ENCODE data around the gene HKDC1.

The HKDC1 gene

GRCh38 chr10:69285699-69286098 is 65.6 kb downstream of the HKDC1 start:
- Histone ChIP-seq H3K27ac (ENCODE audit: extremely low read depth, low read depth, low read length) (no peak overlapping the region), H3K4me3 (ENCODE audit: low read depth, low read length) (no peak overlapping the region), H3K4me1 (ENCODE audit: control insufficient read depth, insufficient read depth, low read length) (no peaks in the 10 kb centered on the region), H3K36me3 (ENCODE audit: control insufficient read depth in 2 of 2, insufficient read depth in 1 of 2, low read length in 2 of 2) (no peaks in the 10 kb centered on the region), H3K9me3 (ENCODE audit: control insufficient read depth, insufficient read depth, low read depth, low read length) (no peaks in the 10 kb centered on the region)
- no peak for TF ChIP-seq ZNF624 (tag by site-specific recombination; IDR thresholded peaks at IDR 0.05)
- TF ChIP-seq SALL2 (tag by site-specific recombination; IDR thresholded peaks at IDR 0.05; ENCODE audit: borderline replicate concordance): no peak
- no peak for TF ChIP-seq ZNF629 (tag by site-specific recombination; IDR thresholded peaks at IDR 0.05)
- ChIA-PET CTCF (interaction anchor here (0.6 to 0.7 kb wide), 3 partner anchors 13 to 155 kb away, joined by 3 read pairs; no protein-coding TSS in a partner anchor), POLR2A (no interaction called here)

GRCh38 chr10:69287181-69287580 is 67.0 kb downstream of the HKDC1 start:
- CTCF ChIA-PET: interaction anchor here (0.6 kb wide), 1 partner anchor 117 kb away, joined by 3 read pairs; no protein-coding TSS in a partner anchor
- POLR2A ChIA-PET: no interaction called here
- TF ChIP-seq SCRT2 (tag by site-specific recombination; IDR thresholded peaks at IDR 0.05) (no peak), AEBP2 (tag by site-specific recombination; IDR thresholded peaks at IDR 0.05; ENCODE audit: borderline replicate concordance) (no peak), ZNF677 (tag by site-specific recombination; IDR thresholded peaks at IDR 0.05) (no peak), SP7 (tag by site-specific recombination; IDR thresholded peaks at IDR 0.05) (0 out of 2 replicates have a peak, but pooled peaks have one; percentile 37), HIC1 (tag by site-specific recombination; IDR thresholded peaks at IDR 0.05) (no peak), ZNF133 (tag by site-specific recombination; IDR thresholded peaks at IDR 0.05) (no peak), ZBTB48 (tag by site-specific recombination; IDR thresholded peaks at IDR 0.05) (no peak), ZNF362 (tag by site-specific recombination; IDR thresholded peaks at IDR 0.05) (no peak), PRDM1 (tag by site-specific recombination; IDR thresholded peaks at IDR 0.05) (no peak), ZNF341 (tag by site-specific recombination; IDR thresholded peaks at IDR 0.05; ENCODE audit: low read depth) (peak; percentile 67), ZNF48 (tag by site-specific recombination; IDR thresholded peaks at IDR 0.05) (no peak), ZNF768 (tag by site-specific recombination; IDR thresholded peaks at IDR 0.05) (no peak), MZF1 (tag by site-specific recombination; IDR thresholded peaks at IDR 0.05; ENCODE audit: borderline replicate concordance) (peak; percentile 85), ZNF23 (tag by site-specific recombination; IDR thresholded peaks at IDR 0.05; ENCODE audit: borderline replicate concordance) (no peak), ZNF292 (tag by site-specific recombination; IDR thresholded peaks at IDR 0.05; ENCODE audit: borderline replicate concordance, low read depth) (no peak), GLIS2 (tag by site-specific recombination; IDR thresholded peaks at IDR 0.05) (no peak), ZBTB17 (tag by site-specific recombination; IDR thresholded peaks at IDR 0.05) (no peak), ZNF585B (tag by site-specific recombination; IDR thresholded peaks at IDR 0.05) (no peak), ZNF830 (tag by site-specific recombination; IDR thresholded peaks at IDR 0.05; ENCODE audit: low read depth) (no peak), ZNF561 (tag by site-specific recombination; IDR thresholded peaks at IDR 0.05; ENCODE audit: borderline replicate concordance) (no peak), ZNF571 (tag by site-specific recombination; IDR thresholded peaks at IDR 0.05) (no peak)
- Histone ChIP-seq H3K36me3 (ENCODE audit: control insufficient read depth in 2 of 2, insufficient read depth in 1 of 2, low read length in 2 of 2) (no peaks in the 10 kb centered on the region), H3K27ac (ENCODE audit: extremely low read depth, low read depth, low read length) (no peak overlapping the region), H3K4me1 (ENCODE audit: control insufficient read depth, insufficient read depth, low read length) (no peaks in the 10 kb centered on the region), H3K4me3 (ENCODE audit: low read depth, low read length) (no peak overlapping the region), H3K9me3 (ENCODE audit: control insufficient read depth, insufficient read depth, low read depth, low read length) (no peaks in the 10 kb centered on the region)
